Mammary epithelial cell (primary cell): ENCODE data around the gene FHDC1.

Source experiments
- EZH2 ChIP-seq: IDR thresholded peaks from 2 replicates; pipeline ENCODE4 v1.6.1; 2012; ENCODE audit warnings: low read length, inconsistent platforms, borderline replicate concordance
- TF ChIP-seq, protein P1 (sequence below), 2 donors: IDR thresholded peaks in 1 of 2; conservative IDR thresholded peaks in 1 of 2; 2 replicates each; pipeline ENCODE4 v1.5.1; 2011 to 2012; ENCODE audit warnings: inconsistent platforms in 2 of 2, low read length in 2 of 2, mild to moderate bottlenecking in 2 of 2, control low read depth in 1 of 2, low read depth in 1 of 2; ENCODE audit not compliant: insufficient read depth in 1 of 2; ENCODE audit errors: extremely low read depth in 1 of 2

GRCh38 chr4:152964335-152964734, 28.2 kb downstream of the FHDC1 start:
- TF ChIP-seq, protein P1, sequence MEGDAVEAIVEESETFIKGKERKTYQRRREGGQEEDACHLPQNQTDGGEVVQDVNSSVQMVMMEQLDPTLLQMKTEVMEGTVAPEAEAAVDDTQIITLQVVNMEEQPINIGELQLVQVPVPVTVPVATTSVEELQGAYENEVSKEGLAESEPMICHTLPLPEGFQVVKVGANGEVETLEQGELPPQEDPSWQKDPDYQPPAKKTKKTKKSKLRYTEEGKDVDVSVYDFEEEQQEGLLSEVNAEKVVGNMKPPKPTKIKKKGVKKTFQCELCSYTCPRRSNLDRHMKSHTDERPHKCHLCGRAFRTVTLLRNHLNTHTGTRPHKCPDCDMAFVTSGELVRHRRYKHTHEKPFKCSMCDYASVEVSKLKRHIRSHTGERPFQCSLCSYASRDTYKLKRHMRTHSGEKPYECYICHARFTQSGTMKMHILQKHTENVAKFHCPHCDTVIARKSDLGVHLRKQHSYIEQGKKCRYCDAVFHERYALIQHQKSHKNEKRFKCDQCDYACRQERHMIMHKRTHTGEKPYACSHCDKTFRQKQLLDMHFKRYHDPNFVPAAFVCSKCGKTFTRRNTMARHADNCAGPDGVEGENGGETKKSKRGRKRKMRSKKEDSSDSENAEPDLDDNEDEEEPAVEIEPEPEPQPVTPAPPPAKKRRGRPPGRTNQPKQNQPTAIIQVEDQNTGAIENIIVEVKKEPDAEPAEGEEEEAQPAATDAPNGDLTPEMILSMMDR (conservative IDR thresholded peaks at IDR 0.05 in 1 of 2, IDR thresholded peaks at IDR 0.05 in 1 of 2; ENCODE audit: extremely low read depth in 1 of 2, insufficient read depth in 1 of 2, low read depth in 1 of 2, low read length in 2 of 2): no peak
- TF ChIP-seq EZH2: no peak
